ENCODE results near the gene STK11.
"Not testable (repeated sequence)": the region's sequence is repeated elsewhere in the genome, so short reads cannot be mapped to it uniquely, and the experiment has no call there.

DNA sequence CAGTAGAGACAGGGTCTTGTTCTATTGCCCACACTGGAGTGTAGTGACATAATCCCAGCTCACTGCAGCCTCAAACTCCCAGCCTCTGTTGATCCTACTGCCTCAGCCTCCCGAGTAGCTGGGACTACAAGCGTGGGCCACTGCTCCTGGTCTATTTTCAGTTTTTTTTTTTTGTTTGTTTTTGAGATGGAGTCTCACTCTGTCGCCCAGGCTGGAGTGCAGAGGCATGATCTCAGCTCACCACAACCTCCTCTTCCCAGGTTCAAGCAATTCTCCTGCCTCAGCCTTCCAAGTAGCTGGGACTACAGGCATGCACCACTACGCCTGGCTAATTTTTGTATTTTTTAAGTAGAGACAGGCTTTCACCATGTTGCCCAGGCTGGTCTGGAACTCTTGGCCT is 5.0 kb upstream of the STK11 start:
- TF ChIP-seq, protein P1, sequence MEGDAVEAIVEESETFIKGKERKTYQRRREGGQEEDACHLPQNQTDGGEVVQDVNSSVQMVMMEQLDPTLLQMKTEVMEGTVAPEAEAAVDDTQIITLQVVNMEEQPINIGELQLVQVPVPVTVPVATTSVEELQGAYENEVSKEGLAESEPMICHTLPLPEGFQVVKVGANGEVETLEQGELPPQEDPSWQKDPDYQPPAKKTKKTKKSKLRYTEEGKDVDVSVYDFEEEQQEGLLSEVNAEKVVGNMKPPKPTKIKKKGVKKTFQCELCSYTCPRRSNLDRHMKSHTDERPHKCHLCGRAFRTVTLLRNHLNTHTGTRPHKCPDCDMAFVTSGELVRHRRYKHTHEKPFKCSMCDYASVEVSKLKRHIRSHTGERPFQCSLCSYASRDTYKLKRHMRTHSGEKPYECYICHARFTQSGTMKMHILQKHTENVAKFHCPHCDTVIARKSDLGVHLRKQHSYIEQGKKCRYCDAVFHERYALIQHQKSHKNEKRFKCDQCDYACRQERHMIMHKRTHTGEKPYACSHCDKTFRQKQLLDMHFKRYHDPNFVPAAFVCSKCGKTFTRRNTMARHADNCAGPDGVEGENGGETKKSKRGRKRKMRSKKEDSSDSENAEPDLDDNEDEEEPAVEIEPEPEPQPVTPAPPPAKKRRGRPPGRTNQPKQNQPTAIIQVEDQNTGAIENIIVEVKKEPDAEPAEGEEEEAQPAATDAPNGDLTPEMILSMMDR (IDR thresholded peaks at IDR 0.05; ENCODE audit: low read depth, low read length): not testable (repeated sequence)
- TF ChIP-seq POLR2A (IDR thresholded peaks at IDR 0.05; ENCODE audit: extremely low read depth, insufficient read length): not testable (repeated sequence)

All from NB4 (cell line).